HFFc6 (cell line): ENCODE data around the gene EMD. TPM values are rescaled to one million over a fixed set of nuclear protein-coding genes. Genes with fewer than 3 reads are reported as not detected.
"Not testable (repeated sequence)": the region's sequence is repeated elsewhere in the genome, so short reads cannot be mapped to it uniquely, and the experiment has no call there.

ENCODE experiments used
- DNase-seq: peaks from one replicate; pipeline ENCODE4 v3.0.0-alpha.2; 2018
- H3K27ac Mint-ChIP-seq: 2 replicates; pipeline ENCODE4 v1.8.0; 2020; ENCODE audit warnings: mild to moderate bottlenecking, mixed read lengths
- H3K27me3 Mint-ChIP-seq: 2 replicates; pipeline ENCODE4 v1.8.0; 2021; ENCODE audit warnings: mild to moderate bottlenecking, moderate library complexity, mixed read lengths; ENCODE audit not compliant: insufficient read depth
- H3K36me3 Mint-ChIP-seq: 2 replicates; pipeline ENCODE4 v1.8.0; 2021; ENCODE audit warnings: low read depth, mixed read lengths
- H3K4me1 Mint-ChIP-seq: 2 replicates; pipeline ENCODE4 v1.8.0; 2020; ENCODE audit warnings: low read depth, mixed read lengths
- H3K4me3 Mint-ChIP-seq: 2 replicates; pipeline ENCODE4 v1.8.0; 2020; ENCODE audit warnings: mild to moderate bottlenecking, moderate library complexity, mixed read lengths
- H3K9me3 Mint-ChIP-seq: 2 replicates; pipeline ENCODE4 v1.8.0; 2020; ENCODE audit warnings: mild to moderate bottlenecking, mixed read lengths
- total RNA-seq, 6 experiments: library from RNA; stranded (reverse); fragmentation: NEBNext Ultra II Directional; extraction: Animal tissue kit (Norgen Biotek cat#: 25700); gene quantifications; 2 replicates in 1 of 6; 3 replicates in 5 of 6; pipeline ENCODE4 v1.2.3, GENCODE V29; 2021
- TF ChIP-seq, protein P1 (sequence below): fragments of 200-600 bp; sonication (generic); IDR thresholded peaks from 2 replicates; pipeline ENCODE4 v1.5.0; 2021; ENCODE audit warnings: antibody characterized with exemption, mild to moderate bottlenecking

The EMD gene
- total RNA-seq, 6 experiments from 2014 or later, result 84.8 to 119 (median 108) TPM

DNA sequence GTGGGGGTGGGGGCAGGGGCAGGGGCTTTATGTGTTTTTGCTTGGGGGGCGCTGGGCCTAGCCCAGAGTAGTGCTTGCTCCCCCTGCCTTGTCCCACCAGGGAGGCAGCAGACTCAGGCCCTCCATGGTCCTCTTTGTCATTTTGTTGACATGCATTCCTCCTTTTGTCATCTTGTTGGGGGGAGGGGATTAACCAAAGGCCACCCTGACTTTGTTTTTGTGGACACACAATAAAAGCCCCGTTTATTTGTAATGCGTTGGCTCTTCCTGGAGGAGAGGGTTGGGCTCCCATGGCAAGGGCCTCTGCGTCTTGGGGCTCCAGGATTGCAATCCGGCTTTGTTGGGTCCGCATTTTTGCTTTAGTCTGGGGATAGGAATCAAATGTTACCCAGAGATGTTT lies 2.2 kb downstream of the EMD start:
- Mint-ChIP-seq H3K9me3 (no peaks in the 10 kb centered on the region), H3K27me3 (peaks cover 3% of the 10 kb centered on the region), H3K4me1 (peaks cover 16% of the 10 kb centered on the region), H3K27ac (no peak overlapping the region), H3K4me3 (no peak overlapping the region), H3K36me3 (peaks cover 6% of the 10 kb centered on the region; the same call in 1 of the 2 replicates)
- TF ChIP-seq, protein P1, sequence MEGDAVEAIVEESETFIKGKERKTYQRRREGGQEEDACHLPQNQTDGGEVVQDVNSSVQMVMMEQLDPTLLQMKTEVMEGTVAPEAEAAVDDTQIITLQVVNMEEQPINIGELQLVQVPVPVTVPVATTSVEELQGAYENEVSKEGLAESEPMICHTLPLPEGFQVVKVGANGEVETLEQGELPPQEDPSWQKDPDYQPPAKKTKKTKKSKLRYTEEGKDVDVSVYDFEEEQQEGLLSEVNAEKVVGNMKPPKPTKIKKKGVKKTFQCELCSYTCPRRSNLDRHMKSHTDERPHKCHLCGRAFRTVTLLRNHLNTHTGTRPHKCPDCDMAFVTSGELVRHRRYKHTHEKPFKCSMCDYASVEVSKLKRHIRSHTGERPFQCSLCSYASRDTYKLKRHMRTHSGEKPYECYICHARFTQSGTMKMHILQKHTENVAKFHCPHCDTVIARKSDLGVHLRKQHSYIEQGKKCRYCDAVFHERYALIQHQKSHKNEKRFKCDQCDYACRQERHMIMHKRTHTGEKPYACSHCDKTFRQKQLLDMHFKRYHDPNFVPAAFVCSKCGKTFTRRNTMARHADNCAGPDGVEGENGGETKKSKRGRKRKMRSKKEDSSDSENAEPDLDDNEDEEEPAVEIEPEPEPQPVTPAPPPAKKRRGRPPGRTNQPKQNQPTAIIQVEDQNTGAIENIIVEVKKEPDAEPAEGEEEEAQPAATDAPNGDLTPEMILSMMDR, result no peak
- DNase-seq, result no peak

DNA sequence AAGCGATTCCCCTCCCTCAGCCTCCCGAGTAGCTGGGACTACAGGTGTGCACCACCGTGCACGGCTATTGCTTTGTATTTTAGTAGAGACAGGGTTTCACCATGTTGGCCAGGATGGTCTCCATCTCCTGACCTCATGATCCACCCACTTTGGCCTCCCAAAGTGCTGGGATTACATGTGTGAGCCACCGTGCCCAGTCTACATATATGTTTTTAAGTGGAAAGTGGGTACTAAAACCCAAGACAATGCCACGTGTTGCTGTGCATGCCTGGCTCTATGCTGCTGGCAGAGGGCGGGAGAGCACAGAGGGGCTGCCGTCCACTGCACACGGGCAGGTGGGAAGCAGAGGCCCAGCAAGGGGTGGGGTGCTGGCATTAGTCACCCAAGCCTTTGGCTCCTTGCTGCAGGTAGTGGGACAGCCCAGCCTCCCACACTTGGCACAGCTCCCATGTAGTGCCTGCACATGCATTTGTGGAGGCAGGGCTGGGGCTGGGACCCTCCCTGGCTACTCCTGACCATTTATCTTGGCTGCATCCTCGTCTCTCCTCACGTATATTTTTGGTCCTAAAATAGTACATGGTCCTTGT lies 3.5 kb downstream of the EMD start:
- H3K4me3 Mint-ChIP-seq, result no peak overlapping the region
- peaks cover 11% of the 10 kb centered on the region for H3K4me1 Mint-ChIP-seq
- TF ChIP-seq, protein P1, result no peak
- H3K9me3 Mint-ChIP-seq, result no peaks in the 10 kb centered on the region
- peaks cover 6% of the 10 kb centered on the region; the same call in 1 of the 2 replicates for H3K36me3 Mint-ChIP-seq
- peaks cover 3% of the 10 kb centered on the region for H3K27me3 Mint-ChIP-seq
- H3K27ac Mint-ChIP-seq, result no peak overlapping the region
- no peak for DNase-seq

DNA sequence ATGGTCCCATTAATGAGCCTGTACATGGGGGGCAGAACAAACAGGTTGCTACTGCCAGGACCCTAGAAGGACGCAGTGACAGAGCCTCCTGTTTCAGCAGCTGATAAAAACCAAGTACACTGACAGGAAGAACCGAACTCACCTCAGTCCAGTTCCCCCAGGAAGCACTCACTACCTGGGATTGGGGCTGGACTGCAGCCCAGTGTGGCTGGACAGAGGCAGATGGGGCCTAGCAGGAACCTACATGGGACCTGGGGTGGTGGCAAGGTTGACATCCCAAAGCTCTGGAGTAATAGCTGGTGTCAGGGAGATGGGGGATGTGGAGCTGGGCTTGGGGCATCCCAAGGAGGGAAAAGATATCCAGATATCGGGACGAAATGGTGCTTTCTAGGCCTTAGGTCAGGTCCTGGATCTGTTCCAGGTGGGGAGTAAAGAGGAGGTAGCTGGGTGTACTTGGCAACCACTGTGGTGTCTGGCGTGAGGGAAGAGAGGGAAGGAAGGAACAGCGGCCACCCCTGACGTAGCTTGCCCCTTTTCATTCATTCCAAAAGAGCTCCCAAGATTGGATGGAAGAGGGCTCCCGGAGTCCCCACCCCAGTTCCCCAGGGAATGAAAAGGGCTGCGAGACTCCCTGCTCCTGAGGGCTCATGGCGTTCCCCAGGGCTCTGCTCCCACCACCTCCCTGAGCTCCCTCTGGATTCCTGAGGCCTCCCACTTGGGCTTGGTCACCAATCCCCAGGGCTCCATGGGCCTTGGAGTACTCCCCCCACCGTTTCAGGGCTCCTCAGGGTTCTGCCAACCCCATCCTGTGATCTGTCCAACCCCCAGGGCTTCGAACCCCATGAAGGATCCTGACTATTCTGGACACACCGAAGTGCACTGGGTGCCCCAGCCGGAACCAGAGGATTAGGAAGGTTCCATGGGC lies 4.5 kb downstream of the EMD start:
- TF ChIP-seq, protein P1, result no peak
- Mint-ChIP-seq H3K36me3 (peaks cover 6% of the 10 kb centered on the region; the same call in 1 of the 2 replicates), H3K27me3 (peaks cover 3% of the 10 kb centered on the region), H3K27ac (no peak overlapping the region), H3K4me1 (peaks cover 11% of the 10 kb centered on the region), H3K4me3 (no peak overlapping the region), H3K9me3 (no peaks in the 10 kb centered on the region)
- DNase-seq, result no peak

DNA sequence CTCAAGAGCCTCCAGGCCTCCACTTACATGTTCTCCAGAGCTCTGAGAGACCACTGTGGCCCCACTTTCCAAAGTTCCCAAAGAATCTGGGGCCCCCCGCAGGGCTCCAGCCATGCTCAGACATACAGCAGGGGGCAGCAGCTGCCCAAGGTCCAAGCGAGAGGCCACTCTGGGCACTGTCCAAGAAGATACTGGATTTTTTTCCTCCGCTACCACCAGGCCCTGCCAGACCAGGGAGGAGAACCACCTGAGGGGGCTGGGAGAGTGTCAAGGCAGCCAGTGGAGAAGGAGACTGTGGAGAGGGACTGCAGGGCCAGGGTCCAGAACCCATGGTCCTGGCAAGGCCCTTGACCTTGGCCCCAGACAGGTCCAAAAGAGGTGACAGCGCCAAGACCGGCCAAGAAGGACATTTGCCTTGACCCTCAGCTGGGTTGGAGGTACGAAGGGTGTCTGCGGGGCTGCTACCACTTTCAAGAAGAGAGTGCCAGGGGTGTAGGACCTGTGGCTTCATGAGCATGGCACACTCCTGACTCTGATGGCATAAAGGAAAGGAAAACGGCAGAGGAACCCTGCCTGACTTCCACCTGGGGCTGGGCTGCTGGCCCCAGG lies 5.3 kb downstream of the EMD start:
- Mint-ChIP-seq H3K27ac (no peak overlapping the region), H3K4me1 (peaks cover 11% of the 10 kb centered on the region), H3K27me3 (peaks cover 3% of the 10 kb centered on the region), H3K4me3 (no peak overlapping the region), H3K36me3 (peaks cover 6% of the 10 kb centered on the region; the same call in 1 of the 2 replicates), H3K9me3 (no peaks in the 10 kb centered on the region)
- no peak for DNase-seq
- TF ChIP-seq, protein P1, result peak; percentile 70

DNA sequence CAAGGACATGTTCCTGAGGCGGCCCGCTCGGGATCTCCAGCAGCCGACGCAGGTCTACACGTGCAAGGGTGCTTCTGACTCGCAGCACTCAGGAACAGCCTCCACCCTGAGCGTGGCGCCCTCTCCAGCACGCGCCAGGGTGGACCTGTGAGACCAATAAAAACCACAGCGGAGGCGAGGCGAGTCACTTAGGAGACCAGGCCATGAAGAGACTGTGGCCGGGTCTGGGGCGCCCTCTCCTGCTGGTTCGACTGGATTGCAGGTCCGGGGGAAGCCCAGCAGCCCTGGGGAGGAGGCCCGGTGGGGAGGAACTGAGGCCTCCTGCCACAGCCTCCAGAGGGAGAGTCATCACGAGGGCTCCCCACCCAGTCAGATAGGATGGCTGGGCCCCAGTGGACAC lies 9.0 kb downstream of the EMD start:
- H3K27ac Mint-ChIP-seq, H3K27me3 Mint-ChIP-seq, H3K4me1 Mint-ChIP-seq, H3K9me3 Mint-ChIP-seq, DNase-seq, H3K36me3 Mint-ChIP-seq, H3K4me3 Mint-ChIP-seq: not testable (repeated sequence)

DNA sequence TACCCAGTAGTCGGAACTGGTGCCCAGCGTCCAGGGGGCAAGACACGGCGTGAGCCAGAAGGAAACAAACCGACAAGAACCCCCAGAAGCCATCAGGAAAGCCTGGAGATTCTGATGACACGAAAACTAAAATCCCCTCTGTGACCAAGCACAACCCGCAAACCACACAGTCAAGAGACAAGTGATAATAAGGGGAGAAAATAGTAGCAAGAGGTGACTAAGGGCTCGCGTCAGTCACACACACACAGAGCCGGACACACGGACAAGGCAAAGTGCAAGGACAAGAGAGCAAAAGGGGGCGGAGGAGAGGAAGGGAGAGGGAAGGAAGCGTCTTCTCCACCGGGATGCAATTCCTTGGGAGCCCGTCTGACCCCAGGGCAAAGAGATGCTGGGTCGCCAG lies 9.6 kb downstream of the EMD start:
- not testable (repeated sequence) for H3K9me3 Mint-ChIP-seq, H3K4me1 Mint-ChIP-seq, H3K27me3 Mint-ChIP-seq, DNase-seq, H3K4me3 Mint-ChIP-seq, H3K36me3 Mint-ChIP-seq, H3K27ac Mint-ChIP-seq
